ENCODE measurements around the gene PDGFA. TPM values are rescaled to one million over a fixed set of nuclear protein-coding genes. Genes with fewer than 3 reads are reported as not detected.

Gene PDGFA
- total and polyA plus RNA-seq, 4 experiments from 2014 or later: 0.20 TPM; not detected in 3

DNA sequence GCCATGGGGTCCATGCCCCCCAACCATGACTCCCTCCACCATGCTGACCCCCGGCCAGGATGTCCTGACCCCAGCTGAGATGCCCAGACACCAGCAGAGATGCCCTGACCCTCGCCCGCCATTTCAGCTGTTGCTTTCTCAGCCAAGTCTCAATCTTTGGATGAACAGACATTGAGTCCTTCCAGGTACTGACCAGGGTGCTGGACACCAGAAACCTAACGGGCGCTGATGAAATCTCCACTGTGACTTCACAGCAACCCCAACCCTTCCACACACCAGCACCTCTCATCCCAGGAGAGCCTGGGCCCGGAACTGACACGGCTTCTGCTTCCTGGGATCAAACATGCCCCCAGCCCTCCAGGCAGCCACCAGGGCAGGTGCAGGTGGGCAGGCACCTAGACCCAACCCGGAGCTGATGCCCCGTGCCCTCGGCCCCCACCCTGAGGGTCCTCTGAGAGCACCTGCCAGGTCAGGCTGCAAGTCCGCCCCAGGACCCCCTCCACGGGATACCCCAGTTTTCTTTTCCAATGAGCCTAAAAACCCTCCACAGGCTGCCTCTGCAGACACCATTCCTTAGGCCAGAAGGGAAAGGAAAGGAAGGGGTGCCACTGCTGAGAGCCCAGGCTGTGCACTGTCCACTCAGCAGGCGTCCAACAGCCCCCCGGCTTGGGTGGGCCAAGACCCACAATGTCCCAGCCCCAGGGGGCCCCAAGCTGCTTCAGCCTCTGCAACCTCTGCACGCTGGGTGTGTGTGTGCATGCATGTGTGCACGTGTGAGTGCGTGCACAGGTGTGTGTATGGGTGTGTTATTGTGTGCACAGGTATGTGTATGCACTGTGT is 43.4 kb upstream of the PDGFA start:
- Histone ChIP-seq H3K9me3 (ENCODE audit: control insufficient read depth in 1 of 2, low read length in 2 of 2) (no peaks in the 10 kb centered on the region), H3K36me3 (ENCODE audit: insufficient read depth, low read length) (no peaks in the 10 kb centered on the region), H3K4me3 (ENCODE audit: low read length in 2 of 2) (no peak overlapping the region), H3K27me3 (ENCODE audit: insufficient read depth, low read length) (no peaks in the 10 kb centered on the region), H3K4me1 (ENCODE audit: insufficient read depth, low read length) (no peaks in the 10 kb centered on the region), H3K27ac (ENCODE audit: low read depth, low read length) (no peak overlapping the region)
- H3K4me1 Mint-ChIP-seq: peaks cover 0 to 6% (median 3%) of the 10 kb centered on the region in 4 donors
- H3K36me3 Mint-ChIP-seq: peaks cover 0 to 3% of the 10 kb centered on the region in 2 donors
- H3K27ac Mint-ChIP-seq: peak overlapping the region in 2 of 7 donors; percentile 30 to 68
- DNase-seq: no peak
- no peaks in the 10 kb centered on the region for H3K9me3 Mint-ChIP-seq
- CTCF ChIA-PET (ENCODE audit: partially characterized antibody): interaction anchor here (1.3 kb wide), 1 partner anchor 21 kb away, joined by 3 read pairs; no protein-coding TSS in a partner anchor
- POLR2A ChIA-PET (ENCODE audit: partially characterized antibody): no interaction called here
- intact Hi-C loops (cut with micrococcal nuclease): no loop called here
- no peaks in the 10 kb centered on the region for H3K27me3 Mint-ChIP-seq
- H3K4me3 Mint-ChIP-seq: no peak overlapping the region

DNA sequence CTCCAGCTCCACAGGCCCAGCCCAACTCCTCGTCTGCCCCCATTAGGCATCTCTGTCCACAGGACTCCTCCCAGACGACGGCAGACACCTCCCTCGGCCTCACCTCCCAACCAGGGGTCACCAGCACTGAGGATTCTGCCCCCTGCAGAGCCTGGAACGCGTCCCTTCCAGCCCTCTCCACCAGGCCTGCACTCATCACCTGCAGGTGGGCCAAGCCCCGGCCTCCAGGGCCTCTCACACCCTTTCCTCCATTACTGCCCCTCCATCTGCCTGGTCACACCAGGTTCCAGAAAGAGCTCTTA is 42.7 kb upstream of the PDGFA start:
- Mint-ChIP-seq H3K27ac (peak overlapping the region in 2 of 7 donors; percentile 30), H3K36me3 (peaks cover 0 to 3% of the 10 kb centered on the region in 2 donors), H3K4me1 (peaks cover 0 to 6% (median 3%) of the 10 kb centered on the region in 4 donors), H3K27me3 (no peaks in the 10 kb centered on the region), H3K4me3 (no peak overlapping the region), H3K9me3 (no peaks in the 10 kb centered on the region)
- POLR2A ChIA-PET (ENCODE audit: partially characterized antibody): no interaction called here
- Histone ChIP-seq H3K36me3 (ENCODE audit: insufficient read depth, low read length) (no peaks in the 10 kb centered on the region), H3K27me3 (ENCODE audit: insufficient read depth, low read length) (no peaks in the 10 kb centered on the region), H3K9me3 (ENCODE audit: control insufficient read depth in 1 of 2, low read length in 2 of 2) (no peaks in the 10 kb centered on the region), H3K4me1 (ENCODE audit: insufficient read depth, low read length) (no peaks in the 10 kb centered on the region), H3K4me3 (ENCODE audit: low read length in 2 of 2) (no peak overlapping the region), H3K27ac (ENCODE audit: low read depth, low read length) (no peak overlapping the region)
- DNase-seq: no peak
- intact Hi-C loops (cut with micrococcal nuclease): no loop called here
- CTCF ChIA-PET (ENCODE audit: partially characterized antibody): interaction anchor here (1.3 kb wide), 1 partner anchor 21 kb away, joined by 3 read pairs; no protein-coding TSS in a partner anchor

DNA sequence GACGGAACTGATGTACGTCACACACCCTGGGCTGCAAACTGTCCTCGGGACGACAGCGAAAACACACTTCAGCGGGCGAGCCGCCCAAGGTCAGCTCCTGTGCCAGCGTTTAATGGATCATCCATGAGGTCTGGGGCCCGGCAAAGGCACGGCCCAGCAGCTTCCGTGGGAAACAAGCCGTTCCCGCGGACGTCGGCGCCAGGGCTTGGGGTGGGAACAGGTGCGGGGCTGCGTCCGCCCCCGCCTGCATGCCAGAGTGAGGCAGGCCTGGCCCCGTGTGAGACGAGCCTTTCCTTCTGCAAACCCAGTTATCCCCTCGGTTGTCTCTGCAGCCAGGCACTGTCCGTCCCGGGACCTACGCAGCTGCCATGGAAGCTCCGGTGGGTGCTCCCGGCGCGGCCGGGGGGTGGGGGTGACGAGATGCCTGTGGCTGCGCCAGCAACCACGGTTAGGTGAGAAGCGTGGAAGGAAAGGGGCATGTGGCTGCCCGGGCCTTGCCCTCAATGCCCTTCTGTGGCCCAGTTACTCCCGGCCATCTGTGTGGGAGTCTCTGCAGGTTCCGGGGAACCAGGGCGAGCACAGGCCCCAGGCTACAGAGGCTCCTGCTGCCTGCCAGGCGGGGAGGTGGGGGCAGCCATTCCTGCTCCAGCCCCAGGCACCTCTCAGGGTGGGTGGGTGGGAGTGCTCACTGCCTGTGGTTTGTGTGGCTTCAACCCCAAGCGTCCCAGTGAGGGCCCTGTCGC is 42.2 kb upstream of the PDGFA start:
- CTCF ChIA-PET (ENCODE audit: partially characterized antibody): interaction anchor here (1.3 kb wide), 1 partner anchor 20 kb away, joined by 3 read pairs; no protein-coding TSS in a partner anchor
- intact Hi-C loops (cut with micrococcal nuclease): no loop called here
- H3K27ac Mint-ChIP-seq: no peak overlapping the region
- no peak overlapping the region for H3K27ac ChIP-seq (ENCODE audit: low read depth, low read length)
- DNase-seq: no peak
- no peak overlapping the region for H3K4me3 Mint-ChIP-seq
- no peaks in the 10 kb centered on the region for H3K9me3 ChIP-seq (ENCODE audit: control insufficient read depth in 1 of 2, low read length in 2 of 2)
- no peaks in the 10 kb centered on the region for H3K27me3 ChIP-seq (ENCODE audit: insufficient read depth, low read length)
- H3K4me3 ChIP-seq (ENCODE audit: low read length in 2 of 2): no peak overlapping the region
- H3K27me3 Mint-ChIP-seq: no peaks in the 10 kb centered on the region
- peaks cover 0 to 3% of the 10 kb centered on the region in 2 donors for H3K36me3 Mint-ChIP-seq
- H3K9me3 Mint-ChIP-seq: no peaks in the 10 kb centered on the region
- POLR2A ChIA-PET (ENCODE audit: partially characterized antibody): no interaction called here
- H3K4me1 Mint-ChIP-seq: peaks cover 0 to 6% (median 3%) of the 10 kb centered on the region in 4 donors
- H3K4me1 ChIP-seq (ENCODE audit: insufficient read depth, low read length): no peaks in the 10 kb centered on the region
- no peaks in the 10 kb centered on the region for H3K36me3 ChIP-seq (ENCODE audit: insufficient read depth, low read length)

DNA sequence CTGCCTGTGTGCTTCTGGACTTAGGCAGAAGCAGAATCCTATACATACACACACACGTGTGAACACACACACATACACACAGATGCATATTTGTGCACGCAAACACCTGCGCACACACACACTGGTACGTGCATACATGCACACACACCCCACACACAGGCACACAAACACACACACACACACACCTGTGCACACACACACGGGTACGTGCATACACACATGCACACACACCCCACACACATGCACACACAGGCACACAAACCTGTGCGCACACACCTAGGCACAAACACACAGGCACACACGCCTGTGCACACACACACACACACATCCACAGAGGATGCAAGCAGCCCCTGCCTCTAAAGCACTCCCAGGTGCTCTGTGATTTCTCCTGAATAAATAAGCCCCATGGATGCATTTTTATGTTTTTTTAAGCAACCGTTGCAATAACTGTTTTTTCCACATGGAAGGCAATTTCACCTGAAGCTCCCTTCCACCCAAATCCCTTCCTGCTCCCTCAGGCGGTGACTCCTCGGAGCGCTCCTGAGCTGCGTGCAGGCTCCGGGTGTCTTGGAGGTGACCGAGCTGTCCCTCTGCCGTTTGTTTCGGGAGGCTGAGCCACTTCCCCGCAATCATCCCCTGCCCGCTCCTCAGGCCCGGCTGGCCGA is 41.5 kb upstream of the PDGFA start:
- no peaks in the 10 kb centered on the region for H3K36me3 ChIP-seq (ENCODE audit: insufficient read depth, low read length)
- Mint-ChIP-seq H3K27ac (no peak overlapping the region), H3K4me3 (no peak overlapping the region), H3K4me1 (peaks cover 0 to 6% (median 3%) of the 10 kb centered on the region in 4 donors), H3K27me3 (no peaks in the 10 kb centered on the region), H3K9me3 (no peaks in the 10 kb centered on the region), H3K36me3 (peaks cover 0 to 3% of the 10 kb centered on the region in 2 donors)
- H3K4me3 ChIP-seq (ENCODE audit: low read length in 2 of 2): no peak overlapping the region
- no peaks in the 10 kb centered on the region for H3K9me3 ChIP-seq (ENCODE audit: control insufficient read depth in 1 of 2, low read length in 2 of 2)
- intact Hi-C loops (cut with micrococcal nuclease): no loop called here
- no peaks in the 10 kb centered on the region for H3K4me1 ChIP-seq (ENCODE audit: insufficient read depth, low read length)
- no peak for DNase-seq
- CTCF ChIA-PET (ENCODE audit: partially characterized antibody): no interaction called here
- H3K27me3 ChIP-seq (ENCODE audit: insufficient read depth, low read length): no peaks in the 10 kb centered on the region
- H3K27ac ChIP-seq (ENCODE audit: low read depth, low read length): no peak overlapping the region
- POLR2A ChIA-PET (ENCODE audit: partially characterized antibody): no interaction called here

DNA sequence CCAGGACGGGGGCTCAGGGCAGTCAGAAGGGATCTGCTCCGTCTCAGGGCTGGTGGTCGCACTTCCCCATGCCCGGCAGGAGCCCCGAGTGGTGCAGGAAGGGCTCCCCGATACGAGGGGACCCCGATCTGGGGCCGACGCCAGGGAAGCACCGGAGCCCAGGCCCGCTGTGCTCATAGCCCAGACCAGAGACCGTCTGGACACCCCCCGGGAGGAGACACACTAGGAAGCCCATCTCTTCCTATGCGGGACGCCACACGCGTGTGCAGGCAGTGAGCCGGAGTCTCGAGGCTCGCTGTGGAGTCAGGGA is 39.7 kb upstream of the PDGFA start:
- H3K9me3 Mint-ChIP-seq: no peaks in the 10 kb centered on the region

DNA sequence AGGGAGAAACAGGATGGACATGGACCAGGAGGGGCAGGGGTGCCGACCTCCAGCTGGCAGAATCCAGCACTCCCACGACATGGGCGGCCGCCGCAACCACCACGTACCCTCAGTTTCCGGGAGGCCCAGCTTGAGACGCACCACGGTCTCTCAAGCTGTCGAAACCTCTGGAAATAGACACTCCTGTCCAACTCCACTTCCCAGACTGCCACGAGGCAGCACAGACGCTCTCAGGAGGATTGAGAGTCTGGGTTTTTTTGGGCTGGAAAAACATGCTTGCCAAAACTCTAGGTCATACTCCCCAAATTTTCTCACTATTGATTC is 37.9 kb upstream of the PDGFA start:
- H3K36me3 ChIP-seq (ENCODE audit: insufficient read depth, low read length): no peaks in the 10 kb centered on the region
- no peaks in the 10 kb centered on the region for H3K27me3 ChIP-seq (ENCODE audit: insufficient read depth, low read length)
- H3K36me3 Mint-ChIP-seq: no peaks in the 10 kb centered on the region
- no peaks in the 10 kb centered on the region for H3K27me3 Mint-ChIP-seq
- no peak overlapping the region for H3K4me3 ChIP-seq (ENCODE audit: low read length in 2 of 2)
- no peaks in the 10 kb centered on the region for H3K9me3 Mint-ChIP-seq
- intact Hi-C loops (cut with micrococcal nuclease): no loop called here
- ChIA-PET CTCF (ENCODE audit: partially characterized antibody) (no interaction called here), POLR2A (ENCODE audit: partially characterized antibody) (no interaction called here)
- no peak overlapping the region for H3K4me3 Mint-ChIP-seq
- no peaks in the 10 kb centered on the region for H3K4me1 ChIP-seq (ENCODE audit: insufficient read depth, low read length)
- no peak overlapping the region for H3K27ac Mint-ChIP-seq
- H3K27ac ChIP-seq (ENCODE audit: low read depth, low read length): no peak overlapping the region
- DNase-seq: no peak
- H3K4me1 Mint-ChIP-seq: peaks cover 0 to 3% (median 1%) of the 10 kb centered on the region in 4 donors
- H3K9me3 ChIP-seq (ENCODE audit: control insufficient read depth in 1 of 2, low read length in 2 of 2): no peaks in the 10 kb centered on the region

More for the DNA sequence above, 39.7 kb upstream of the PDGFA start:
- peaks cover 0 to 3% of the 10 kb centered on the region in 2 donors for H3K36me3 Mint-ChIP-seq
- no peak overlapping the region for H3K27ac Mint-ChIP-seq
- Histone ChIP-seq H3K9me3 (ENCODE audit: control insufficient read depth in 1 of 2, low read length in 2 of 2) (no peaks in the 10 kb centered on the region), H3K4me1 (ENCODE audit: insufficient read depth, low read length) (no peaks in the 10 kb centered on the region), H3K27me3 (ENCODE audit: insufficient read depth, low read length) (no peaks in the 10 kb centered on the region), H3K4me3 (ENCODE audit: low read length in 2 of 2) (no peak overlapping the region), H3K27ac (ENCODE audit: low read depth, low read length) (no peak overlapping the region), H3K36me3 (ENCODE audit: insufficient read depth, low read length) (no peaks in the 10 kb centered on the region)
- POLR2A ChIA-PET (ENCODE audit: partially characterized antibody): interaction anchor here (1.3 kb wide), 1 partner anchor 45 kb away, joined by 3 read pairs; no protein-coding TSS in a partner anchor
- DNase-seq: no peak
- intact Hi-C loops (cut with micrococcal nuclease): no loop called here
- no peak overlapping the region for H3K4me3 Mint-ChIP-seq
- H3K4me1 Mint-ChIP-seq: peaks cover 0 to 6% (median 3%) of the 10 kb centered on the region in 4 donors
- CTCF ChIA-PET (ENCODE audit: partially characterized antibody): no interaction called here
- H3K27me3 Mint-ChIP-seq: no peaks in the 10 kb centered on the region

DNA sequence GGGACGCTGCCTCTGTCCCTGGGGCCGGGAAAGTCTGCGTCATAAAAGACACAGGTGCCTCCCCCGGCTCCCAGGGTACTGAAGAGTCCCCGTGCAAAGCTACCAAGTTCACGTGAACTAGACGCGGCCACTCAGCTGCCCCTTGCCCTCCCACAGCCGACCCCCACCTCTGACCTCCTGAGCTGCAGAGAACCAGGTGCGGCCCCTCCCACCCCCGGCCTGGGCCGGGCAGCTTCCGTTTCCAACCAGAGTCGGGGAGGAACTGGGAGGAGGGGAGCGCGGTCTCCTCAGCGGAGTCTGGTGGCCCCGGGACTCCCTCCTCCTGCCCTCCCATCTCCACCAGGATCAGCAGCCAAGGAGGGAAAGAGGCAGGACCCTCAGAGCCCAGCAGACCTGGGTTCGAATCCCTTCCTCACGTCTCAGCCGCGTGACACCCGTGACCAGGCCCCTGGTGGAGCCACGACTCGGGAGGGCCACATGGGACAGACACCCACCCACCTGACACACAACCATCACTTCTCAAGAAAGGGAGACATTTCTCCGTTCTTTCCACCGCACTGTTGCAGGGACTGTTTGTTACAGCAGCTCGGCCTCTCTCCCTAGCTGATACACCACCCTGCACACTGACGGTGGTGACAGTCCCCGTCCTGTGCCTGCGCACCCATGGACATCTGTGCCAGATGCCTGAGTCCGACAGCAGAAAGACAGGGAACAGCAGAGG is 37.4 kb upstream of the PDGFA start:
- H3K36me3 ChIP-seq (ENCODE audit: insufficient read depth, low read length): no peaks in the 10 kb centered on the region
- peaks cover 0 to 2% (median 0%) of the 10 kb centered on the region in 4 donors for H3K4me1 Mint-ChIP-seq
- no peak overlapping the region for H3K27ac ChIP-seq (ENCODE audit: low read depth, low read length)
- no peak overlapping the region for H3K4me3 ChIP-seq (ENCODE audit: low read length in 2 of 2)
- no peak overlapping the region for H3K4me3 Mint-ChIP-seq
- DNase-seq: no peak
- H3K27ac Mint-ChIP-seq: no peak overlapping the region
- H3K9me3 Mint-ChIP-seq: no peaks in the 10 kb centered on the region
- H3K36me3 Mint-ChIP-seq: no peaks in the 10 kb centered on the region
- no peaks in the 10 kb centered on the region for H3K9me3 ChIP-seq (ENCODE audit: control insufficient read depth in 1 of 2, low read length in 2 of 2)
- intact Hi-C loops (cut with micrococcal nuclease): no loop called here
- CTCF ChIA-PET (ENCODE audit: partially characterized antibody): no interaction called here
- no peaks in the 10 kb centered on the region for H3K4me1 ChIP-seq (ENCODE audit: insufficient read depth, low read length)
- no peaks in the 10 kb centered on the region for H3K27me3 ChIP-seq (ENCODE audit: insufficient read depth, low read length)
- no peaks in the 10 kb centered on the region for H3K27me3 Mint-ChIP-seq
- POLR2A ChIA-PET (ENCODE audit: partially characterized antibody): no interaction called here
